PC-9 (cell line): Measurements from ENCODE around the gene JPT1.

ENCODE experiments used
- CTCF ChIP-seq: fragments of 200-600 bp; sonication (generic); conservative IDR thresholded peaks from 2 replicates; pipeline ENCODE4 v1.6.1; 2017; ENCODE audit warnings: mixed run types, antibody characterized with exemption, mild to moderate bottlenecking, moderate library complexity
- EZH2 ChIP-seq: fragments of 200-600 bp; sonication (generic); IDR thresholded peaks from 2 replicates; pipeline ENCODE4 v1.8.0; 2017; ENCODE audit warnings: antibody characterized with exemption, low read depth

- TF ChIP-seq CTCF (no peak), EZH2 (no peak)
These were observed 34.3 kb upstream of the JPT1 start for GRCh38 chr17:75188614-75189013.
